NK-92 (cell line): ENCODE measurements around the gene PRKCA.

ENCODE experiments used
- DNase-seq: peaks from one replicate; lab custom pipeline; 2025; ENCODE audit not compliant: unreplicated experiment; lab: John Stamatoyannopoulos, UW

The PRKCA gene

DNA sequence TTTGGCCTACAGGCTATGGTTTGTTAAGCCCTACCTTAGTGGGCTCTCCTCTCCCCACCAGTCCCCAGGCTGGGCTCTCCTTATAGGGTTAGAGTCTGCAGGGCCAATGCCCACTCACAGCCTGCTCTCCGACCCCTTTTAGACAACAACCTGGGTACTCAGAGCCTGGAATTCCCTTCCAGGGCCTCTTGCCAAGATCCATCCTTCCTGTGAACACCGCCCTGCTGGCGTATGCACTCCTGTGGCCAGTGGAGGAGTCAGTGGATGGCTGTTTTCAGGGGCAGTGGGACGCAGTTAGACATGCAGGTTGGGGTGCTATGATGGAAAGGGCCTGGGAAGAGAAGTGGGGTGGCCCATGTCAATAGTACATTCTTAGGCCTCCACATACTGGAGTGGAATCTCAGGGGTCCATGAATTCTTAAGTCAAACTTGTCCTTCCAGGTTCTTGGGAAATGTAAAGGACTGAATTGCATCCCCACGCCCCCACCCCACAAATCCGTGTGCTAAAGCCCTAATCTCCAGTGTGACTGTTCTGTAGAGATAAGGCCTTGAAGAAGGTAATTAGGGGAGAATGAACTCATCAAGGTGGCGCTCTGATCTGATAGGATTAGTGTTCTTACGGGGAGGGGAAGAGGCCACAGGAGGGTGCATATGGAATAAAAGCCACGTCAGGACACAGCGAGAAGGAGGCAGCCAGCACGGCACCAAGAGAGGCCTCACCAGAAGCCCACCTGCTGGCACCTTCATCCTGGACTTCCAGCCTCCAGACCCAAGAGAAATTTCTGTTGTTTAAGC is 450.9 kb downstream of the PRKCA start:
- DNase-seq = no peak

DNA sequence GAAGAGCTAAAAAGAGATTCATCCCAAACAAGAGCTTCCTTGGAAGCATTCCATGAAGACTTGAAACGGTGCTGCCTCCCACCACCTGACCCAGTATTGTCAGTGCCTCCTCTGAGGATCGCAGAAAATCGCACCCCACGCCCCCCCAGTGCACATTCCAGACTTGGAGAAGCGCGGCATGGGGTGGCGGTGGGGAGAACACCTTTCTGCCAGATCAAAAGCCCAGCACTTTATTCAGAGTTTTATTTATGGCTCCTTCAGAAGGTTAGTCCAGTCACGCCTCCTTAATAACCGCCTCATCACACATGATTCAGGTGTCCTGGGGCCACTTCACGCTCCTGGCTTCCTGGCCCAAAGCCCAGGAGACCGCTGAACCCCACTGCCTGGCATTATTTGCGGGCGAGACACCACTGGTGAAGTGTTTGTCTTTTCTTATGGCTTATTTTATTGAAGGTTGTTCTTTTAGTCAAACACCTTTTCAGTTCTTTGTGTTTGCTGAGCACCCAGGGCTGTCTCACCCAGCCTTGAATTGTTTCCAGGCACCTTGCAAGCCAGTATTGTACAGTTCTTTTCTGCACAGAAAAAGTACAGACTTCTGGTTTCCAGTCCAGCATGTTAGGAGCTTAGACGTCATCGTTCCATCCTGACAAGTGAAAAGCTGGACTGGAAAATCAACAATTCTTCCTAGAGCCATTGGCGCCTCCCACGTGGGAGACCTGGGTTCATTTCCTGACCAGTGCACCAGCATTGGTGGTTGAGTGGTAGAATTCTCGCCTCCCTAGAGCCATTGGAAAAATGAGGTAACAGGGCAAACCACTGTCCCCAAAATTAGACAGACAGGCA is 452.9 kb downstream of the PRKCA start:
- DNase-seq = no peak

DNA sequence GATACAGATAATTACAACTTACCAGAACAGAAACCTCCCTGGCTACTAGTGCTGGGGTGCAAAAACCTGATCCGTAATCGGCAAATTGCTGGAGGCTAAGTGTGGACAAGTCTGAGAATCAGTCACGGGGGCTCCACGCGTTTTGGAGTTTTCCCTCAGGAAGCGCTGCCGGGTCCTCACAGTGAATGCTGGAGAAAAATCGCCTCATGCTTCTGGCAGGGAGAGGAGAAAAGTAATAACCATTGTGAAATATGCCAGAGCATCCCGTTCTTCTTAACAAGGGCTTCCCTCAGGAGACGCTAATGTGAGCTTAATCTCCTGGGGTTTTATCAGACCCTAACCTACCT is 453.5 kb downstream of the PRKCA start:
- no peak for DNase-seq

DNA sequence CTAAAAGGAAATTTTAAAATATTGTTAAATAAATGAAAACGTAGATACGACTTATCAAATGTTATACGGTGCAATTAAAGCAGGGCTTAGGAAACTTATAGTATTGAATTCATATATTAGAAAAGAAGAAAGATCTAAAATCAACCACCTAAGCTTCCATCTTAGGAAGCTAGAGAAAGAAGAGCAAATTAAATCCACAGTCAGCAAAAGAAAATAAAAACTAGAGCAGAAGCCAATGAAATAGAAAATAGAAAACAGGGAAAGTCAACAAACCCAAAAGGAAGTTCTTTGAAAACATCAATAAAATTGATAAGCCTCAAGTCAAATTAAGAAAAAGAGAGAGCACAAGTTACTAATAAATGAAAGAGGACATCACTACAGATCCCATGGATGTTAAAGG is 457.9 kb downstream of the PRKCA start:
- DNase-seq = no peak

DNA sequence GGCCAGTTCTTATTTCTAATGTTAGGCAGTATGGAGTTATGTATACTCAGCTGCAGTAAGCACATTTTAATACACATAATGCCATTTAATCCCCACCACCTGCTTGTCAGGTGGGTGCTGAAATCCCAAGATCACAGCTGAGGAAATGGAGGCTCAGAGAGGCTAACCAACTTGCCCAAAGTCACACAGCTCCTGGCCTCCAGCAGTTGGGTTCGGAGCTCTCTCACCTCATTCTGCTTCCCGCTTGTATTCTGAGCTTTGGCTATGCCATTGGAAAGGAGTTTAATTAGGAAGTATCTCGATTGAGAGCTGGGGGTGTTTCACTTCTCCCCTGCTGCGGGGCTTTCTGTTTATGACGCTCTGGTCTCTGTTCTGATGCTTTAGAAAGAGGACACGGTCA is 459.9 kb downstream of the PRKCA start:
- DNase-seq = no peak

DNA sequence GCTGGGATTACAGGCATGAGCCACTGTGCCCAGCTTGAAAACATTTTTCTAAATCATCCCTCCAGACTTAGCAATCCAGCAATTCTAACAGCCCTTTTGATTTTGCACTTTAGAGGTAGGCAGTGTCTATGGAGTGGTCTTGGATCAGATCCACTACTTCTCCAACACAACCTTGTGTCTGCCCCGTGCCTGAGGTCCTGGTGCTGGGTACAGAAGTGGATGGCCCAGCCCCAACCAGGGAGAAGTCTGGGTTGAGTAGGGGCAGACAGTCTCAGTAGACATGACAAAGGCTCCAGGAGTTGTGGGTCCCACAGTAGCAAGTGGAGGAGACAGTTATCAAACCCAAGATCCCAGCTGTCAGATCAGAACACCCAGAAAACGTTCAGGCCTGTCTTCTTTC is 460.6 kb downstream of the PRKCA start:
- DNase-seq = no peak

DNA sequence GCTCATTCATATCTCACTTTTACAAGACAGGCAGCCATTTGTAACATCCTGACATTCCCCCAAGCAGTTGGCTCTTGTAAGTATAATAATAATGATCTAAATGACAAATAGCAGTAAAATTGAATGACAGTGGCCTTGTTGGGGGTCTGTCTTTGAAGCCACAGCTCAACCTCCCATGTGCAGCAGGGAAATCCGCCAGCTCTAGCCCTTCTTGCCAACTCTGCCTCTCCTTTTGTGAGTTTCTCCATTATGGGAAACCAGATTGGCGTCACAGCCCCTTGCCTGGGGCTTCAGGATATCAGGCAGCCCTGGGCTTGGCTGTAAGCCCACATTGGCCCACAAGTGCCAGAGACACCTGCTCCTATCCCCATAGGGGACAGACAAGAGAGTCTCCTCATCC is 462.1 kb downstream of the PRKCA start:
- no peak for DNase-seq

DNA sequence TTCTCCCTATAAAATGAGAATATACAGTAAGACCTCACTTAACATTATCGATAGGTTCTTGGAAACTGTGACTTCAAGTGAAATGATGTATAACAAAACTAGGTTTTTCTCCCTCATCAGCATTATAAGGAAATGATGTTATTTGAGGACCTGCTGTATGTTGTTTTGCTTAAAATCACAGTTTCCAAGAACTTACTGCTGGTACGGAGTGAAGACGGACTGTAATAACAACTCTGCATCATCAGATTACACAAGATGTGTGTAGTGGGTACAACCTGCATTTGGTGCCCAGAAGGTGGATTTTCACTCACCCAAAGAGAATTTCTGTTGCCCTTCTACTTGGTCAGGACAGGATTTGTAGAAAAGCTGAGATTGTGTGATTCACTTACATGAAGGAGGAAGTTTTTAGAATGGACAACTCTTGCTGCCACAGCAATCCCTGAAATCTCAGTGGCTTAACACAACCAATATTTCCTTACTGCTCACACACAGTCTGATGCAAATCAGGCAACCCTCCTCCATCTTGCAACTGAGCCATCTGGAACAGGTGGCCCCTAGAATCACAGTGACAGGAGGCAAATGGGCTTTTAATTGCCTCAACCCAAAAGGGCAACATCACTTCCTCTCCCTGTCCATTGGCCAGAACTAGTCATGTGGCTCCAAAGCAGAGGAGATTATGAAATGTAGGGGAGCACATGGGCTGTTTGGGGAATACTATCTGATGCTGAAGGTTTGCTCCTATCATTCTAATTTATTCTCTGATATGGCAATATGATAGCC is 464.9 kb downstream of the PRKCA start:
- no peak for DNase-seq

DNA sequence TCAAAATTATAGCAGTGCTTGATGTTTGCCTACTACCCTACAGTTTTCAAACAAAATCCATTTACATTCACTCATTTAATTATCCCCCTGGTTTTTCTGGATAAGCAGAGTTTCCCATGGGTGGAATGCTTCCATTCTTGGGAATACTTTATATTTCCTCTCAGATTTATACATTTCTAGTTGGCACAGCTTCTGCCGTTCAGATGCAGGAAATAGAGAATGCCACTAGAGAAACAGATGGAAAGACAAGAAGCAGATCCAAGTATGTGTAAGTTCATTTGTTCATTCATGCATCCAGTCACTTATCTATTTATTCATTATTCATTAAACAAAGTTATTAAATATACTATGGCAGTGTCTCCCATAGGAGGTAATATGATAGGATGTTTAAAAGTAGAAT is 467.5 kb downstream of the PRKCA start:
- no peak for DNase-seq

DNA sequence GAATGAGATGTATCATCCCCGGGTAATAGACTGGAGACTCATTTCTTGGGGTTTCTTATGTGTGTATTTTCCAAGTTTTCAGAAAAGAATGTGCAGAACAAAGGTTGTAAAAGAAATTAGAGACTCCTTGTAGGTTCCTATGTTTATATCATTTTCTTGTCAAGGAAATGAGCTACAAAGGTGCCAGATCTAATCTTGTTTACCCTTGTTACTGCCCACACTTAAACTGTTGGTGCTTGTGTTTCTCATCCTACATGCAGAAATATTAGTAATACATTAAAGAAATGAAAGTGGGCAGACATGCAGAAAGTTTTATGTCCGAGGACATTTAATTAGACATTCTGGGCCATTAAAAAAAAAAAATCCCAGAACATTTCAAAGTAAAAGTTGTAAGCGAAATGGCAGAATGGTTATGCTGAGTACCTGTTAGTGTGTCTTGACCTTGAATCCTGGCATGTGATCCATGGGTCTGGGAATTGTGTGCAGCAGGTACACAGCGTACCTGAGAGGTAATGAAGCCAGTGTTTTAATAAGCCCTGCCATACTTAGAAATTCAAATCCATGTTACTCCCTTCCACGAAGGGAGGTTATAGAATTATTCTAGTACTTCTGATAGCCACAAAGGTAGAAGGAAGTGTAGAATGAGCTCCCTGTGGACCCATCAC is 469.9 kb downstream of the PRKCA start:
- no peak for DNase-seq

DNA sequence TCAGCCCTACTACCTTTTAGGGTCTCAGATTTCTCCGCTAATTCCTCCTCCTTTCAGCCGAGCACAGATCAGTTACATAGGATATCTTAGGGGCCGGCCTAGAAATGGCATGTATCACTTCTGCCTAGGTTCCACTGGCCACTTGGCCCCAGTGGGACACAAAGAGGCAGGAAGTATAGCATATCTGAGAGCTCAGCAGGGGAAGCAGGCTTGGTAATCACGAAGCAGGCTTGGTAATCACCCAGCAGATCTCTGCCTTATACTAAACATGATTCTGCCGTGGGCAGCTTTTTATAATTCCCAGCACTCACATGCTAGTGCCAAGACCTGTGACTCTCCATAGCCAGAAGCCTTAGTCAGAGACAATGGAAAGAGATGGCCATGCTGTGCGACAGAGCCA is 472.9 kb downstream of the PRKCA start:
- DNase-seq = no peak

DNA sequence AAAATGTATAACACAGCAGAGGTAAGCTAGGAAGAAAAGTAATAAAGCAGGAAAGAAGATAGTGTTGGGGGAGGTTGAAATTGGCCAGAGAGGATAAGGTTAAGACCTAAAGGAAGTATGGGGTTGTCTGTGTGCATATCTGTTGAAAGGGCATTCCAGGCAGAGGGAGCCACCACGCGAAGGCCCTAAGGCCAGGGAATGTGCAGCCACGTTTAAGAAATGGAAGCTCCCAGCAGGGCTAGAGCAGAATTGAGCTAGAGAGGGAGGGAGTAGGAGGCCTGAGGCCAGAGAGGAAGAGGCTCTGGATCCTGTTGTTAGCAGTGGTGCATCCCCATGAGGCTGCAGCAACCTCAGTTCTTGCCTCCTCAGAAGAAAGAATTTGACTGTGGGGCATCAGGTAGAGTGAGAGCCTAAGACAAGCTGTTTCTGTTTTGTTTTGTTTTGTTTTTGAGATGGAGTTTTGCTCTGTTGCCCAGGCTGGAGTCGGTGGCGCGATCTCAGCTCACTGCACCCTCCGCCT is 473.5 kb downstream of the PRKCA start:
- DNase-seq = no peak

DNA sequence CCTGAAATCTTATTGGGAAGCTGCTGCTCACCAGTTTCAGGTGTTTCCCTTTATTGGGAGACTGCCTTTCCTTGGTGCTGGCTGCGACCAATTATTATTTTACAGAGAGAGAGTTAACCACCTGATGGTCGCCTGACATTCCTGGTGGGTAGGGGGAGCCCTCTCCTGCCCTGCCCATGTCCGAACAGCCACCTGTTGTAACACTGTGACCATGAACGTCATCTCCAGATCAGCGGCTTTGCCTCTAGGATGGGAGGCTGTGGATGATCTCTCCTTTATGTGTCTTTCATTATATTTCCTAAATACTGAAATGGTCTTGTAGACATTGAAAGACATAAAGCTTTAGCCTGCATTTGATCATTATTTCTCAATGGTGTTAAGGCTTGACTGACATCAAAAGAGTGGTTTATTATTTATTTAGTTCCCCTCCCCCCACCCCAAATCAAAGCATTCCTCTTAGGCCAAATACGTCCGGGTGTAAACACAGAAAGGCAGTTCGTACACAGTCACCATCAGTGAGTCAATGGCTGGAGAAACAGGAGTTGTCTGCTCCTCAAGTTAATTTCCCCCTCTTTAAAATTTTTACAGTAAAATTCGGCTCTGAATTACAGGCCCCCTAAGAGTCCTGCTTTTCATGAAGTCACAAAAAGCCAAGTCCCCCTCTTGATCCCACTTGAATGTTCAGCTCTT is 474.7 kb downstream of the PRKCA start:
- no peak for DNase-seq

DNA sequence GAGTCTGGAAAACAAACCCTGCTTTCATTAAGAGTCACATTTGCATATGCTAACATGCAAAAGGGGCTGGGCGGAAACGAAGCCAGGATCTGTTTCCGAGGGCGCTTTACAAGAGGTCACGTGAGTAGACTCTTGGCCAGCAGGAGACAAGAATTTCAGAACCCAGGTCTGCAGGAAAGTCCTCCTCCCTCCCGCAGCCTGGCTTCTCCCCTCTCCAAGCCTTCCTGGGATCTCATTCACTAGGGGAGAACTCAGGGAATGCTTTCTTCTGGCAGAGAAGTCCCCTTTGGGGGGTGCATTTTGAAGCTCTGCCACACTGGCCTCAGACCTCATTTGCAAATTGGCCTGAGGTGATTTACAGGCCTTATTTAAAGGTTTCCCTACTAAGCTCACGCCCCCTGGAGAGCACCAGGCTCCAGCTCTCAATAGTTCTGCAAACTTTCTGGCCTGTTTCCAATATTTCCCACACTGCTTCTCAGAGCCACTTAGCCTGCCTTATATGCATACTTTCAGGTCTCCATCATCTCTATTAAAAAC is 475.3 kb downstream of the PRKCA start:
- DNase-seq = no peak

DNA sequence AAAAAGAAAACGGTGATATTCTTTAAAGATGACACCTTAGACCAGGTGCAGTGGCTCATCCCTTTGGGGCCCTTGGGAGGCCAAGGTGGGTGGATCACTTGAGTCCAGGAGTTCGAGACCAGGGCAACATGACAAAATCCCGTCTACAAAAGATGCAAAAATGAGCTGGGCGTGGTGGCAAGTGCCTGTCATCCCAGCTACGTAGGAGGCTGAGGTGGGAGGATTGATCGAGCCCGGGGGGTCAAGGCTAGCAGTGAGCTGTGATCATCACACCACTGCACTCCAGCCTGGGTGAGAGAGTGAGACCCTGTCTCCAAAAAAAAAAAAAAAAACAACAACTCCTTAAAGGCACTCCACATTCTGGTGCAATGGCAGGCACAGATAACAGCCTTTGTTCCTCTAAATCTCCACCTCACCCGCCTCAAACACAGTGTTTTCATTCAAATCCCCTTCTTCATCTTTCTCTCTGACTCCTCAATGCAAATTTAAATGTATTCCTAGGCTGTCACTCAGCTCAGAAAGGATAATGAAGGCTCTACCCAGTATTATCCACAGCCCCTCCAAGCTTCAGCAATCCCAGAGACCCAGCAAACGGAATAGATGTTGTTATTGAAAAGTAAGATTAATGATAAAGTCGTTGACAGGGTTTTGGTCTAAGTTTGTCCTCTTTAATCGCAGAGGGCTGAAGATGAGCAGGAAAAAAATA is 476.3 kb downstream of the PRKCA start:
- no peak for DNase-seq

DNA sequence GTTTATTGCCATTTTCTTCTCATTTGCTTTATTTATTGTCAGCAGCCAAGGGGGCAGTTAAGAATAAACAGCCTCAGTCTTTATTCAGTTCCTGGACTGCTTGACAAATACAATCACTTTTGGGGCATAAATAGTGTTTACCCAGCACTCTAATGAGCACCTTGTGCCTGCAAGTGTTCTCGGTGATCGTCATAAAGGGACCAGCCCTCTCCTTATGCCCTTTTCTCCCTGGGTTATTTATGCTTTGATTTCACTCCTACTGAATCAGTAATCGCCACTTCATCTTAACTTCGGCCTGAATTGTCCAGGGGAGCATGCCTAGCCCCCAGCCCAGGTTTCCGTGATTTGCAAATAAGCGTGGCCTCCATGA is 476.8 kb downstream of the PRKCA start:
- no peak for DNase-seq

DNA sequence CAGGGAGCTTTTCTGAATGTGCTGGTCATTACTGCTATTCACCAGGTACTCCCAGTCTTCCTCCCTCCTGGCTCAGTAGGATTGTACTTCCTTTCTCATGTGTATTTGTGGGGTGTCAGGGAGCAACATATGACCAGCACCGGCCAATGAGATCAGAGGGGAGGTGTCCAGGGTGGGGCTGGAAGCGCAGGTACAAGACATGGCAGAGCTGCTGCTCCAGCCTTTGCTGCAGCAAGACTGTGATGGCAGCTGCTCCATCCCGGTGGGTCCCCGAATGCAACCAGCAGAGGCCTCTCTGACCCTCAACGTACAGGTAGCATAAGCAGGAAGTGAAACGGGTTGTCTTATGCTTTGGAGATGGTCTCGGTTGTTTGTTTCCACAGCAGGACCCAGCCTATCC is 478.7 kb downstream of the PRKCA start:
- no peak for DNase-seq

DNA sequence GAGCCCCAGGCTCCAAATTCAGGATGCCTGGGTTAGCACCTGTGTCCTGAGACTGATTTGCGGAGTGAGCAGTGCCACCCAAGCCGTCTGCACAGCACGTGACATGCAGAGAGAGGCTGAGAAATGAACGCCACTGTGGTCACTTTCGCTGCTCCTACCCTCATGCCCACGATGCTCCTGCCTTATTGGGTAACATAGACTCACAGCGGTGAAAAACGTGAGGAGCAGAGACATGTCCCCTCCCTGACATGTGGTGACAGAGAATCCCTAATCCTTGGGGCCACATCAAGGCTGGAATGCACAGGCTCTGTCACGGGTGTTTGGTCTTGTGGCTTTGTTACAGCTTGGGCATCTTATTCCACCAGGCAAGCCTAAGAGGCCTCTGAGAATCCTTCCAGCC is 480.4 kb downstream of the PRKCA start:
- DNase-seq = no peak

DNA sequence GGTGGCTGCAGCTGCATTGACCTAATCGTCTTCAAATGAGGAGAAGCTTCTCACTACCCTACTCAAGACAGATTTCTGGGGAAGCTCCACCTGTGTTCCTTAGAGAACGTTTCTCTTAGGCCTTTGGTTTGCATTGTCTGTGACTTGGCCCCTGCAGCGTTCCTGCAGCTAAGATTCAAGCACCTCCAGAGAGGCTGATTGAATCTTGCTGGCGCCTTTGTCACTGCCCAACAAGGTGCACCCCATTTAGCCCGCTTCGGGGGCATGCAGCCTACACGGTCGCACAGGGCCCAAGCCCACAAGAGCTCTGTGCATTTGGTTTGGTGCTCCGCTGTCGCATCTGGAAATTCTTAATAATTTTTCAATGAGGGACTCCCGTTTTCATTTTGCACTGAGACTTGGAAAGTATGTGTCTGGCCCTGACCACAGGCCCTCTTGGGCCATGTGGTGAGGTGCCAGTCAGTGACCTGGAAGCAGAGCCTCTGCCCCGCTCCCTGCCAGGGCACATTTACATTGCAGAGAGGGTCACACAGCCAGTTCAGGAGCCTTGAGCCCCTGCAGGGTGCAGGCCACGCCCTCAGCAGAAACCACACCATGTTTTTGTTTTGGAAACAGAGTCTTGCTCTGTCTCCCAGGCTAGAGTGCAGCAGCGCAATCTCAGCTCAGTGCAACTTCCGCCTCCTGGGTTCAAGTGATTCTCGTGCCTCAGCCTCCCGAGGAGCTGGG is 481.4 kb downstream of the PRKCA start:
- no peak for DNase-seq
